SK-N-SH (cell line): Measurements from ENCODE around the gene RHOG. TPM values are rescaled to one million over a fixed set of nuclear protein-coding genes. Genes with fewer than 3 reads are reported as not detected.
A peak's percentile ranks its signal among the peaks of the same experiment; 100 is the strongest.

ENCODE experiments used
- CTCF ChIA-PET: fragments of 300-600, 350-600 bp; formaldehyde crosslinking; extraction: SDS; loops from one replicate; lab custom pipeline; 2021; lab: Yijun Ruan, JAX
- POLR2A ChIA-PET: fragments of 350-600 bp; sonication (Branson Sonifier 250); formaldehyde crosslinking; extraction: SDS; loops from one replicate; lab custom pipeline; 2020; ENCODE audit warnings: antibody characterized with exemption, inconsistent platforms; lab: Yijun Ruan, JAX
- DNase-seq: peaks from one replicate; pipeline ENCODE4 v3.0.0; 2012
- H2AFZ ChIP-seq: fragments of 200-600 bp; sonication (generic); 2 replicates; pipeline ENCODE4 v1.8.1; 2016; ENCODE audit warnings: antibody characterized with exemption, mild to moderate bottlenecking, low read depth
- H3F3A ChIP-seq: fragments of 200-600 bp; sonication (generic); replicated peaks from 2 replicates; pipeline ENCODE3; 2016; ENCODE audit warnings: antibody characterized with exemption, mild to moderate bottlenecking; ENCODE audit not compliant: insufficient read depth
- H3K27ac ChIP-seq, 2 experiments: fragments of 200-500 bp in 1 of 2; fragments of 200-600 bp in 1 of 2; sonication (Bioruptor generic) in 1 of 2; sonication (generic), shearing (Covaris generic) in 1 of 2; 2 replicates each; pipeline versions ENCODE4 v1.5.1 to v1.6.1; 2014 to 2016; ENCODE audit warnings: low read depth in 2 of 2, inconsistent platforms in 1 of 2, low read length in 1 of 2, mild to moderate bottlenecking in 1 of 2, mixed read lengths in 1 of 2
- H3K27me3 ChIP-seq: fragments of 200-600 bp; sonication (generic), shearing (Covaris generic); 2 replicates; pipeline ENCODE4 v1.6.1; 2016; ENCODE audit warnings: mixed run types; ENCODE audit not compliant: insufficient read depth
- H3K36me3 ChIP-seq, 2 experiments: fragments of 200-500 bp in 1 of 2; fragments of 200-600 bp in 1 of 2; sonication (Bioruptor generic) in 1 of 2; sonication (generic) in 1 of 2; replicated peaks in 1 of 2; 2 replicates each; pipeline versions ENCODE3 to v1.5.1; 2014 to 2016; ENCODE audit warnings: low read length in 1 of 2, mild to moderate bottlenecking in 1 of 2; ENCODE audit not compliant: insufficient read depth in 2 of 2, control insufficient read depth in 1 of 2
- H3K4me1 ChIP-seq, 2 experiments: fragments of 200-500 bp in 1 of 2; fragments of 200-600 bp in 1 of 2; sonication (Bioruptor generic) in 1 of 2; sonication (generic), shearing (Covaris generic) in 1 of 2; 2 replicates each; pipeline versions ENCODE4 v1.5.1 to v1.6.1; 2014 to 2016; ENCODE audit warnings: low read depth in 1 of 2, low read length in 1 of 2, mixed run types in 1 of 2; ENCODE audit not compliant: insufficient read depth in 2 of 2, control insufficient read depth in 1 of 2
- H3K4me2 ChIP-seq: fragments of 200-600 bp; sonication (generic), shearing (Covaris generic); 2 replicates; pipeline ENCODE4 v1.6.1; 2017; ENCODE audit warnings: mixed run types
- H3K4me3 ChIP-seq, 2 experiments: fragments of 200-500 bp in 1 of 2; fragments of 200-600 bp in 1 of 2; sonication (Bioruptor generic) in 1 of 2; sonication (generic), shearing (Covaris generic) in 1 of 2; 2 replicates each; pipeline versions ENCODE4 v1.5.1 to v1.8.1; 2014 to 2016; ENCODE audit warnings: low read depth in 2 of 2, inconsistent platforms in 1 of 2, low read length in 1 of 2, mild to moderate bottlenecking in 1 of 2, mixed read lengths in 1 of 2, moderate library complexity in 1 of 2
- H3K79me2 ChIP-seq: fragments of 200-600 bp; sonication (generic); 2 replicates; pipeline ENCODE4 v1.8.1; 2017; ENCODE audit warnings: mild to moderate bottlenecking; ENCODE audit not compliant: insufficient read depth
- H3K9ac ChIP-seq: fragments of 200-600 bp; sonication (generic); 2 replicates; pipeline ENCODE4 v1.6.1; 2017; ENCODE audit warnings: mixed run types
- H3K9me2 ChIP-seq: fragments of 200-600 bp; sonication (generic); 2 replicates; pipeline ENCODE4 v1.6.1; 2017; ENCODE audit warnings: mixed run types
- H3K9me3 ChIP-seq: fragments of 200-600 bp; sonication (generic); 2 replicates; pipeline ENCODE4 v1.6.1; 2017; ENCODE audit warnings: mixed run types, mild to moderate bottlenecking, moderate library complexity
- H4K20me1 ChIP-seq: fragments of 200-600 bp; sonication (generic); 2 replicates; pipeline ENCODE4 v1.6.1; 2017; ENCODE audit warnings: mild to moderate bottlenecking, mixed run types; ENCODE audit not compliant: insufficient read depth
- CHD2 ChIP-seq: fragments of 150-350 bp; IDR thresholded peaks from 2 replicates; pipeline ENCODE4 v1.6.1; 2018; ENCODE audit warnings: low read length; ENCODE audit not compliant: partially characterized antibody
- ELF1 ChIP-seq: IDR thresholded peaks from 2 replicates; pipeline ENCODE4 v1.4.0; 2012
- EP300 ChIP-seq, 2 experiments: IDR thresholded peaks; 2 replicates each; pipeline versions ENCODE4 v1.4.0 to v1.6.1; 2012; ENCODE audit warnings: borderline replicate concordance in 1 of 2, low read depth in 1 of 2, low read length in 1 of 2
- EZH2phosphoT487 ChIP-seq: fragments of 200-600 bp; sonication (generic); IDR thresholded peaks from 2 replicates; pipeline ENCODE4 v1.6.1; 2017; ENCODE audit warnings: low read depth, mixed run types, mild to moderate bottlenecking, antibody characterized with exemption, moderate library complexity, borderline replicate concordance
- FOSL2 ChIP-seq: IDR thresholded peaks from 2 replicates; pipeline ENCODE4 v1.4.0; 2012; ENCODE audit warnings: low read depth, mild to moderate bottlenecking, moderate library complexity, borderline replicate concordance
- FOXJ3 ChIP-seq: sonication (generic); formaldehyde crosslinking; IDR thresholded peaks from 2 replicates; pipeline ENCODE4 v1.5.1; 2020; ENCODE audit warnings: mild to moderate bottlenecking, missing genetic modification reagents
- FOXM1 ChIP-seq: IDR thresholded peaks from 2 replicates; pipeline ENCODE4 v1.4.0; 2012; ENCODE audit warnings: low read depth, mild to moderate bottlenecking
- GABPA ChIP-seq: IDR thresholded peaks from 2 replicates; pipeline ENCODE4 v1.4.0; 2012; ENCODE audit warnings: low read depth, mild to moderate bottlenecking
- JUND ChIP-seq: IDR thresholded peaks from 2 replicates; pipeline ENCODE4 v1.4.0; 2012
- MEF2A ChIP-seq: IDR thresholded peaks from 2 replicates; pipeline ENCODE4 v1.4.0; 2012; ENCODE audit warnings: low read depth, borderline replicate concordance
- MXI1 ChIP-seq: IDR thresholded peaks from 2 replicates; pipeline ENCODE4 v1.6.1; 2012; ENCODE audit warnings: mild to moderate bottlenecking, low read depth, low read length, improper control_type of control experiment
- NFIC ChIP-seq: IDR thresholded peaks from 2 replicates; pipeline ENCODE4 v1.4.0; 2012; ENCODE audit warnings: borderline replicate concordance
- NRF1 ChIP-seq: IDR thresholded peaks from 2 replicates; pipeline ENCODE4 v1.6.1; 2012; ENCODE audit warnings: low read depth, mild to moderate bottlenecking, low read length
- POLR2AphosphoS5 ChIP-seq: IDR thresholded peaks from 2 replicates; pipeline ENCODE4 v1.6.1; 2012; ENCODE audit warnings: low read depth, low read length
- RAD21 ChIP-seq: IDR thresholded peaks from 2 replicates; pipeline ENCODE4 v1.6.1; 2012; ENCODE audit warnings: mild to moderate bottlenecking, low read length
- RCOR1 ChIP-seq: fragments of 150-350 bp; IDR thresholded peaks from 2 replicates; pipeline ENCODE4 v1.6.1; 2017; ENCODE audit warnings: antibody characterized with exemption, low read length
- RFX5 ChIP-seq: IDR thresholded peaks from 2 replicates; pipeline ENCODE4 v1.6.1; 2012; ENCODE audit warnings: mild to moderate bottlenecking, improper control_type of control experiment, low read length
- RXRA ChIP-seq: IDR thresholded peaks from 2 replicates; pipeline ENCODE4 v1.4.0; 2012; ENCODE audit warnings: low read depth, mild to moderate bottlenecking, borderline replicate concordance
- SIN3A ChIP-seq: IDR thresholded peaks from 2 replicates; pipeline ENCODE4 v1.6.1; 2012; ENCODE audit warnings: low read depth, mild to moderate bottlenecking, low read length, moderate library complexity, borderline replicate concordance
- SMC3 ChIP-seq: IDR thresholded peaks from 2 replicates; pipeline ENCODE4 v1.6.1; 2012; ENCODE audit warnings: low read depth, low read length, improper control_type of control experiment
- TAF1 ChIP-seq: IDR thresholded peaks from 2 replicates; pipeline ENCODE4 v1.6.1; 2012; ENCODE audit warnings: low read depth, mild to moderate bottlenecking, low read length, moderate library complexity, borderline replicate concordance
- TCF12 ChIP-seq: IDR thresholded peaks from 2 replicates; pipeline ENCODE4 v1.4.0; 2012
- TEAD4 ChIP-seq: IDR thresholded peaks from 2 replicates; pipeline ENCODE4 v1.4.0; 2012; ENCODE audit warnings: mild to moderate bottlenecking, borderline replicate concordance; ENCODE audit not compliant: insufficient read depth
- YY1 ChIP-seq: IDR thresholded peaks from 2 replicates; pipeline ENCODE4 v1.4.0; 2012; ENCODE audit warnings: low read depth, mild to moderate bottlenecking
- WGBS: methylation state at CpG from one replicate; pipeline ENCODE4 v1.1.6; 2017; ENCODE audit warnings: low lambda C conversion rate; 5-methylcytosine and 5-hydroxymethylcytosine counted together
- polyA plus RNA-seq, 3 experiments: library from polyadenylated mRNA; depleted of rRNA; stranded (reverse); fragments of >200 nt; gene quantifications; 2 replicates each; pipeline ENCODE4 v1.2.3, GENCODE V29; 2012
- TF ChIP-seq, protein P1 (sequence below): fragments of 200-600 bp; sonication (generic); IDR thresholded peaks from 2 replicates; pipeline ENCODE4 v1.6.1; 2017; ENCODE audit warnings: antibody characterized with exemption, mild to moderate bottlenecking, moderate library complexity
- TF ChIP-seq, protein P2 (sequence below): IDR thresholded peaks from 2 replicates; pipeline ENCODE4; 2012
- TF ChIP-seq, protein P3 (sequence below): IDR thresholded peaks from 2 replicates; pipeline ENCODE4 v1.4.0; 2012; ENCODE audit warnings: low read depth, borderline replicate concordance
- TF ChIP-seq, protein P4 (sequence below): IDR thresholded peaks from 2 replicates; pipeline ENCODE4 v1.4.0; 2012; ENCODE audit warnings: low read depth
- TF ChIP-seq, protein P5 (sequence below): fragments of 150-350 bp; IDR thresholded peaks from 2 replicates; pipeline ENCODE4 v1.6.1; 2017; ENCODE audit warnings: antibody characterized with exemption, low read length, low read depth, borderline replicate concordance

The RHOG gene
- polyA plus RNA-seq (2012; rRNA removed): 61.0 and 73.7 TPM in 2 replicates
- polyA plus RNA-seq (2012; cell fraction: cytosol; rRNA removed): 38.0 and 64.2 TPM in 2 replicates
- polyA plus RNA-seq (2012; cell fraction: nucleus; rRNA removed): 27.9 and 34.4 TPM in 2 replicates

DNA sequence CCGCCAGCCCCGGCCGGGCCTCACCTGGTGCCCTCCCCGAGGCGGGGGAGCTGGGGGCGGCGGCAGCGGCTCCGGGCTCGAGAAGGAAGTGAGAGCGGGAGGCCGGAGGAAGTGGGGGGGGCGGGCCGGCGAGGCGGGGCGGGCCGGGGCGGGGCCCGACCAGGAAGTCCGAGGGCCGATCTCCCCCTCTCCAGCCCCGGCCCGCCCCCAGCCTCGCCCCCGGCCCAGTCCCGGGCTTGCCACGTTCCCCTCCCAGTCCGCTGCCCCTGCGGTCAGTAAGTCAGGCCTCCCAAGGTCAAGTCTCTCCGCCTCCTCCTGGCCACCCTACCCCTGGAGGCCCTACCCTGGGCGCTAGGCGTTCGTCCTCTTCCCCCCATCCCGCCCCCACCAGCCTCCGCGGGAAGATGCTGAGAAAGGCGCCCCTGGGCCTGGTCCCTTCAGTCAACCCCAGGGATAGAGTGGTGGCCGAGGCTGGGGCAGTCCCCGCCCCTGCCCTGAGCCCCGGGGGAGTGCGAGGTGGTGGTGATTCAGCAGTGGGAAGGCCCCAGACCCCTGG is at the start of gene RHOG:
RHOG (minus strand) TSS at position 90 of the 556 bp plus-strand sequence. CDS start 12,821 bp downstream, outside the sequence.
- H3K4me3 ChIP-seq: peak within 1 kb of the TSS; percentile 71 to 90
- H3K4me2 ChIP-seq: peak within 1 kb of the TSS; percentile 96
- H3K9ac ChIP-seq: peak within 1 kb of the TSS; percentile 90
- peaks cover 5 to 17% of the 10 kb centered on the region in 2 experiments; a peak in 2 of 4 replicates for H3K4me1 ChIP-seq
- peak; percentile 97 for DNase-seq
- H3F3A ChIP-seq: peaks cover 4% of the 10 kb centered on the region
- peak within 1 kb of the TSS; percentile 82 to 84 for H3K27ac ChIP-seq
- ChIA-PET POLR2A (interaction anchor here (0.8 to 3.1 kb wide), 4 partner anchors 9 to 231 kb away, joined by 3 to 12 read pairs (median 6); partner anchors contain the start of genes PGAP2 and STIM1), CTCF (interaction anchor here (0.6 to 12.1 kb wide), 26 partner anchors 11 to 346 kb away, joined by 3 to 134 read pairs (median 3); partner anchors contain the start of genes PGAP2 and STIM1)
- H3K27me3 ChIP-seq: no peaks in the 10 kb centered on the region
- H4K20me1 ChIP-seq: peaks cover 35% of the 10 kb centered on the region
- no peaks in the 10 kb centered on the region for H3K9me3 ChIP-seq
- H2AFZ ChIP-seq: peak within 1 kb of the TSS; percentile 90
- no peaks in the 10 kb centered on the region for H3K9me2 ChIP-seq
- peaks cover 53% of the 10 kb centered on the region for H3K79me2 ChIP-seq
- H3K36me3 ChIP-seq: peaks cover 0 to 3% of the 10 kb centered on the region in 2 experiments
- 0% methylated on average over 9 of the region's 42 CpGs for WGBS
- TF ChIP-seq FOXM1 (no peak), POLR2AphosphoS5 (peak; percentile 44; the same call in 1 of the 2 replicates), EP300 (IDR thresholded peaks at IDR 0.05; ENCODE audit: borderline replicate concordance in 1 of 2, low read depth in 1 of 2, low read length in 1 of 2) (peak in 1 of 2 experiments; percentile 7; a peak in 1 of 4 replicates), TEAD4 (no peak), JUND (no peak), ELF1 (no peak), SIN3A (0 out of 2 replicates have a peak, but pooled peaks have one; percentile 9), EZH2phosphoT487 (no peak), NRF1 (no peak), TCF12 (no peak), NFIC (no peak), RXRA (no peak), YY1 (no peak), RCOR1 (no peak), RFX5 (no peak), TAF1 (peak; percentile 38; the same call in 1 of the 2 replicates), MXI1 (no peak; the same call in 1 of the 2 replicates), SMC3 (no peak), FOSL2 (no peak), CHD2 (no peak), GABPA (peak; percentile 59), FOXJ3 (0 out of 2 replicates have a peak, but pooled peaks have one; percentile 1), RAD21 (no peak), MEF2A (no peak)
- TF ChIP-seq, protein P1, sequence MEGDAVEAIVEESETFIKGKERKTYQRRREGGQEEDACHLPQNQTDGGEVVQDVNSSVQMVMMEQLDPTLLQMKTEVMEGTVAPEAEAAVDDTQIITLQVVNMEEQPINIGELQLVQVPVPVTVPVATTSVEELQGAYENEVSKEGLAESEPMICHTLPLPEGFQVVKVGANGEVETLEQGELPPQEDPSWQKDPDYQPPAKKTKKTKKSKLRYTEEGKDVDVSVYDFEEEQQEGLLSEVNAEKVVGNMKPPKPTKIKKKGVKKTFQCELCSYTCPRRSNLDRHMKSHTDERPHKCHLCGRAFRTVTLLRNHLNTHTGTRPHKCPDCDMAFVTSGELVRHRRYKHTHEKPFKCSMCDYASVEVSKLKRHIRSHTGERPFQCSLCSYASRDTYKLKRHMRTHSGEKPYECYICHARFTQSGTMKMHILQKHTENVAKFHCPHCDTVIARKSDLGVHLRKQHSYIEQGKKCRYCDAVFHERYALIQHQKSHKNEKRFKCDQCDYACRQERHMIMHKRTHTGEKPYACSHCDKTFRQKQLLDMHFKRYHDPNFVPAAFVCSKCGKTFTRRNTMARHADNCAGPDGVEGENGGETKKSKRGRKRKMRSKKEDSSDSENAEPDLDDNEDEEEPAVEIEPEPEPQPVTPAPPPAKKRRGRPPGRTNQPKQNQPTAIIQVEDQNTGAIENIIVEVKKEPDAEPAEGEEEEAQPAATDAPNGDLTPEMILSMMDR: no peak
- TF ChIP-seq, protein P2, sequence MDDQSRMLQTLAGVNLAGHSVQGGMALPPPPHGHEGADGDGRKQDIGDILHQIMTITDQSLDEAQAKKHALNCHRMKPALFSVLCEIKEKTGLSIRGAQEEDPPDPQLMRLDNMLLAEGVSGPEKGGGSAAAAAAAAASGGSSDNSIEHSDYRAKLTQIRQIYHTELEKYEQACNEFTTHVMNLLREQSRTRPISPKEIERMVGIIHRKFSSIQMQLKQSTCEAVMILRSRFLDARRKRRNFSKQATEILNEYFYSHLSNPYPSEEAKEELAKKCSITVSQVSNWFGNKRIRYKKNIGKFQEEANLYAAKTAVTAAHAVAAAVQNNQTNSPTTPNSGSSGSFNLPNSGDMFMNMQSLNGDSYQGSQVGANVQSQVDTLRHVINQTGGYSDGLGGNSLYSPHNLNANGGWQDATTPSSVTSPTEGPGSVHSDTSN: no peak
- TF ChIP-seq, protein P3, sequence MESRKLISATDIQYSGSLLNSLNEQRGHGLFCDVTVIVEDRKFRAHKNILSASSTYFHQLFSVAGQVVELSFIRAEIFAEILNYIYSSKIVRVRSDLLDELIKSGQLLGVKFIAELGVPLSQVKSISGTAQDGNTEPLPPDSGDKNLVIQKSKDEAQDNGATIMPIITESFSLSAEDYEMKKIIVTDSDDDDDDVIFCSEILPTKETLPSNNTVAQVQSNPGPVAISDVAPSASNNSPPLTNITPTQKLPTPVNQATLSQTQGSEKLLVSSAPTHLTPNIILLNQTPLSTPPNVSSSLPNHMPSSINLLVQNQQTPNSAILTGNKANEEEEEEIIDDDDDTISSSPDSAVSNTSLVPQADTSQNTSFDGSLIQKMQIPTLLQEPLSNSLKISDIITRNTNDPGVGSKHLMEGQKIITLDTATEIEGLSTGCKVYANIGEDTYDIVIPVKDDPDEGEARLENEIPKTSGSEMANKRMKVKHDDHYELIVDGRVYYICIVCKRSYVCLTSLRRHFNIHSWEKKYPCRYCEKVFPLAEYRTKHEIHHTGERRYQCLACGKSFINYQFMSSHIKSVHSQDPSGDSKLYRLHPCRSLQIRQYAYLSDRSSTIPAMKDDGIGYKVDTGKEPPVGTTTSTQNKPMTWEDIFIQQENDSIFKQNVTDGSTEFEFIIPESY: no peak
- TF ChIP-seq, protein P4, sequence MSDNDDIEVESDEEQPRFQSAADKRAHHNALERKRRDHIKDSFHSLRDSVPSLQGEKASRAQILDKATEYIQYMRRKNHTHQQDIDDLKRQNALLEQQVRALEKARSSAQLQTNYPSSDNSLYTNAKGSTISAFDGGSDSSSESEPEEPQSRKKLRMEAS: no peak
- TF ChIP-seq, protein P5, sequence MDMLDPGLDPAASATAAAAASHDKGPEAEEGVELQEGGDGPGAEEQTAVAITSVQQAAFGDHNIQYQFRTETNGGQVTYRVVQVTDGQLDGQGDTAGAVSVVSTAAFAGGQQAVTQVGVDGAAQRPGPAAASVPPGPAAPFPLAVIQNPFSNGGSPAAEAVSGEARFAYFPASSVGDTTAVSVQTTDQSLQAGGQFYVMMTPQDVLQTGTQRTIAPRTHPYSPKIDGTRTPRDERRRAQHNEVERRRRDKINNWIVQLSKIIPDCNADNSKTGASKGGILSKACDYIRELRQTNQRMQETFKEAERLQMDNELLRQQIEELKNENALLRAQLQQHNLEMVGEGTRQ: no peak
